NCI-H1930 (cell line): ENCODE data around the gene ABCA13.

Experiments
- DNase-seq, 2 experiments: peaks; one replicate each; lab custom pipeline; 2025; lab: John Stamatoyannopoulos, UW

The ABCA13 gene

GRCh38 chr7:48381571-48381970 is 210.3 kb downstream of the ABCA13 start:
- DNase-seq = no peak

GRCh38 chr7:48384180-48384752 is 213.0 kb downstream of the ABCA13 start:
- no peak for DNase-seq

- DNase-seq = no peak
Observed at GRCh38 chr7:48387932-48388331, 216.7 kb downstream of the ABCA13 start.

GRCh38 chr7:48388911-48389310 is 217.7 kb downstream of the ABCA13 start:
- no peak for DNase-seq

- DNase-seq = no peak
Observed at GRCh38 chr7:48389977-48390376, 218.7 kb downstream of the ABCA13 start.

GRCh38 chr7:48390388-48391327 is 219.4 kb downstream of the ABCA13 start:
- no peak for DNase-seq

- DNase-seq = peak; percentile 7 to 15
Observed at GRCh38 chr7:48398191-48398590, 226.9 kb downstream of the ABCA13 start.

GRCh38 chr7:48402721-48403120 is 231.5 kb downstream of the ABCA13 start:
- no peak for DNase-seq

GRCh38 chr7:48408731-48409130 is 237.5 kb downstream of the ABCA13 start:
- no peak for DNase-seq

GRCh38 chr7:48411619-48412018 is 240.4 kb downstream of the ABCA13 start:
- DNase-seq = no peak

- DNase-seq = no peak
Observed at GRCh38 chr7:48414011-48414732, 242.9 kb downstream of the ABCA13 start.

GRCh38 chr7:48416327-48416908 is 245.2 kb downstream of the ABCA13 start:
- no peak for DNase-seq

- DNase-seq = no peak
Observed at GRCh38 chr7:48419401-48419800, 248.1 kb downstream of the ABCA13 start.

GRCh38 chr7:48420206-48420605 is 248.9 kb downstream of the ABCA13 start:
- DNase-seq = no peak

- DNase-seq = no peak
Observed at GRCh38 chr7:48421357-48421756, 250.1 kb downstream of the ABCA13 start.

GRCh38 chr7:48424731-48425130 is 253.5 kb downstream of the ABCA13 start:
- DNase-seq = no peak

GRCh38 chr7:48426331-48426965 is 255.2 kb downstream of the ABCA13 start:
- DNase-seq = no peak

GRCh38 chr7:48426966-48427555 is 255.8 kb downstream of the ABCA13 start:
- DNase-seq = no peak

- DNase-seq = no peak
Observed at GRCh38 chr7:48427671-48428070, 256.4 kb downstream of the ABCA13 start.

GRCh38 chr7:48428091-48428684 is 256.9 kb downstream of the ABCA13 start:
- DNase-seq = no peak

GRCh38 chr7:48429117-48429516 is 257.9 kb downstream of the ABCA13 start:
- no peak for DNase-seq
